GM12878 (cell line): ENCODE measurements around the gene HDAC3. TPM values are rescaled to one million over a fixed set of nuclear protein-coding genes. Genes with fewer than 3 reads are reported as not detected.

ENCODE experiments used
- ATAC-seq: fragments of 200-7000 bp; cut with Tn5 transposase; 3 replicates; pipeline ENCODE4 v1.9.1; 2020; ENCODE audit warnings: mild to moderate bottlenecking, moderate library complexity
- BruUV-seq: library from RNA; stranded (reverse); fragments of 400-500 nt; replicated peaks from 2 replicates; lab custom pipeline; 2021; lab: Mats Ljungman, UMichigan
- CTCF ChIA-PET: fragments of 300-600 bp; sonication (Branson Sonifier 250); formaldehyde crosslinking; extraction: SDS; loops from one replicate; lab custom pipeline; 2021; ENCODE audit warnings: inconsistent platforms; lab: Yijun Ruan, JAX
- POLR2A ChIA-PET: fragments of 350-600 bp; formaldehyde crosslinking; extraction: SDS; loops from one replicate; lab custom pipeline; 2021; ENCODE audit warnings: inconsistent platforms; lab: Charles Lee
- RAD21 ChIA-PET: fragments of 300-600 bp; sonication (Branson Sonifier 250); formaldehyde crosslinking; loops from one replicate; lab custom pipeline; 2023; ENCODE audit warnings: antibody characterized with exemption; ENCODE audit not compliant: unreplicated experiment; lab: Charles Lee
- SMC1A ChIA-PET: fragments of 300-600 bp; sonication (Branson Sonifier 250); formaldehyde crosslinking; loops from one replicate; lab custom pipeline; 2023; ENCODE audit not compliant: unreplicated experiment, uncharacterized antibody; lab: Charles Lee
- DNase-seq: peaks from one replicate; pipeline ENCODE4 v3.0.0-alpha.2; 2011; ENCODE audit warnings: low read depth, low spot score
- FAIRE-seq: peaks from 3 replicates; lab custom pipeline; 2011; peaks lifted over from hg19 to GRCh38; lab: Jason Lieb, UNC
- H2AFZ ChIP-seq: 2 replicates; pipeline ENCODE4 v1.6.0; 2011; ENCODE audit warnings: low read depth, low read length, control low read depth; ENCODE audit not compliant: control insufficient read depth
- H3K27ac ChIP-seq: 2 replicates; pipeline ENCODE4 v1.5.1; 2011; ENCODE audit warnings: control low read depth; ENCODE audit not compliant: control insufficient read depth, insufficient read depth
- H3K27me3 ChIP-seq, 2 experiments: replicated peaks in 1 of 2; 2 replicates each; pipeline versions ENCODE4 v1.6.0 to v1.6.1; 2011; ENCODE audit warnings: low read length in 1 of 2; ENCODE audit not compliant: control insufficient read depth in 2 of 2, insufficient read depth in 2 of 2
- H3K36me3 ChIP-seq, 2 experiments: 2 replicates each; pipeline ENCODE4 v1.5.1; 2011; ENCODE audit warnings: low read length in 1 of 2; ENCODE audit not compliant: control insufficient read depth in 2 of 2, insufficient read depth in 2 of 2
- H3K4me1 ChIP-seq: 2 replicates; pipeline ENCODE4 v1.6.1; 2011; ENCODE audit warnings: mild to moderate bottlenecking, low read length, moderate library complexity, mixed read lengths; ENCODE audit not compliant: control insufficient read depth, insufficient read depth
- H3K4me2 ChIP-seq: 2 replicates; pipeline ENCODE4 v1.6.0; 2011; ENCODE audit warnings: control low read depth; ENCODE audit not compliant: control insufficient read depth, insufficient read depth
- H3K4me3 ChIP-seq: fragments of 200-600 bp; sonication (generic); 2 replicates; pipeline ENCODE4 v1.5.1; 2016
- H3K79me2 ChIP-seq: 2 replicates; pipeline ENCODE4 v1.6.0; 2011; ENCODE audit warnings: low read length; ENCODE audit not compliant: control insufficient read depth, insufficient read depth
- H3K9ac ChIP-seq: 2 replicates; pipeline ENCODE4 v1.8.0; 2011; ENCODE audit warnings: low read length, control low read depth, mixed read lengths; ENCODE audit not compliant: control insufficient read depth, insufficient read depth
- H3K9me3 ChIP-seq: replicated peaks from 3 replicates; pipeline ENCODE4 v1.5.1; 2011; ENCODE audit warnings: mild to moderate bottlenecking, low read length; ENCODE audit not compliant: control insufficient read depth, insufficient read depth
- H4K20me1 ChIP-seq: 2 replicates; pipeline ENCODE4 v1.6.0; 2011; ENCODE audit not compliant: control insufficient read depth, insufficient read depth
- CEBPB ChIP-seq, 2 experiments: fragments of 150-350 bp in 1 of 2; IDR thresholded peaks; 2 replicates each; pipeline ENCODE4 v1.6.1; 2012 to 2014; ENCODE audit warnings: low read depth in 2 of 2, low read length in 2 of 2, borderline replicate concordance in 1 of 2, inconsistent platforms in 1 of 2
- FOS ChIP-seq: IDR thresholded peaks from 3 replicates; pipeline ENCODE4 v1.6.1; 2011; ENCODE audit warnings: borderline replicate concordance; ENCODE audit not compliant: insufficient read length; ENCODE audit errors: extremely low read depth
- GATAD2B ChIP-seq: fragments of 450-650 bp; conservative IDR thresholded peaks from 2 replicates; pipeline ENCODE4 v1.6.1; 2017; ENCODE audit warnings: low read depth, mild to moderate bottlenecking, moderate library complexity
- IKZF2 ChIP-seq, 2 experiments: fragments of 450-650 bp; IDR thresholded peaks; 2 replicates each; pipeline ENCODE4 v1.6.1; 2017; ENCODE audit warnings: mild to moderate bottlenecking in 2 of 2, moderate library complexity in 2 of 2
- POLR2AphosphoS2 ChIP-seq: IDR thresholded peaks from 2 replicates; pipeline ENCODE4 v1.6.1; 2011; ENCODE audit warnings: low read depth, mild to moderate bottlenecking, low read length, improper control_type of control experiment, moderate library complexity
- SPI1 ChIP-seq: IDR thresholded peaks from 2 replicates; pipeline ENCODE4 v1.6.1; 2011; ENCODE audit warnings: low read depth, mild to moderate bottlenecking, low read length, moderate library complexity, borderline replicate concordance; ENCODE audit not compliant: insufficient read depth
- STAT1 ChIP-seq: fragments of 450-650 bp; conservative IDR thresholded peaks from 2 replicates; pipeline ENCODE4 v1.6.1; 2014; ENCODE audit warnings: antibody characterized with exemption, mild to moderate bottlenecking
- SUZ12 ChIP-seq: fragments of 200-600 bp; sonication (generic); IDR thresholded peaks from one replicate; pipeline ENCODE4 v1.6.1; 2018; ENCODE audit warnings: antibody characterized with exemption, mild to moderate bottlenecking; ENCODE audit not compliant: unreplicated experiment
- TCF7 ChIP-seq: IDR thresholded peaks from 2 replicates; pipeline ENCODE4 v1.6.1; 2014; ENCODE audit warnings: antibody characterized with exemption, borderline replicate concordance
- ZSCAN29 ChIP-seq: fragments of 450-650 bp; IDR thresholded peaks from 2 replicates; pipeline ENCODE4 v1.6.1; 2017; ENCODE audit warnings: mild to moderate bottlenecking, moderate library complexity
- WGBS: methylation state at CpG from one replicate; pipeline ENCODE4 v1.1.6; 2016; ENCODE audit warnings: low lambda C conversion rate; ENCODE audit not compliant: insufficient replicate concordance, insufficient coverage; ENCODE audit errors: missing lambda C conversion rate; 5-methylcytosine and 5-hydroxymethylcytosine counted together
- in situ Hi-C: fragments of 300-500 bp; cut with MboI; formaldehyde crosslinking; loops from 9 replicates; pipeline ENCODE4 v1.14.3; 2018; ENCODE audit warnings: mixed read lengths
- intact Hi-C: fragments of 100-400 bp; cut with micrococcal nuclease; formaldehyde crosslinking; loops from one replicate; pipeline ENCODE4 v1.14.2; 2022; ENCODE audit not compliant: unreplicated experiment
- polyA plus RNA-seq, 11 experiments: library from polyadenylated mRNA; depleted of rRNA in 4 of 11; unstranded in 6 of 11; stranded (reverse) in 5 of 11; fragments of >200 nt; fragmentation: Nextera tagmentation in 4 of 11; fragmentation: Illumina TruSeq in 1 of 11; extraction: Ambion mirVana in 4 of 11; extraction: Trizol in 1 of 11; gene quantifications; 1 replicate in 1 of 11; 2 replicates in 10 of 11; pipeline versions ENCODE4 v1.2.1 to v1.2.3, GENCODE V29; 2011 to 2016; ENCODE audit warnings: inconsistent platforms in 2 of 11, missing spikeins in 2 of 11, low read depth in 1 of 11
- total RNA-seq, 4 experiments: library from RNA; depleted of rRNA in 3 of 4; stranded (reverse); fragments of >200 nt in 3 of 4; fragmentation: Illumina TruSeq in 1 of 4; extraction: Trizol in 1 of 4; gene quantifications; 2 replicates each; pipeline versions ENCODE4 v1.2.1 to v1.2.3, GENCODE V29; 2013 to 2021
- TF ChIP-seq, protein P1 (sequence below): fragments of 450-650 bp; formaldehyde crosslinking; IDR thresholded peaks from 2 replicates; pipeline ENCODE4 v1.5.0; 2022; ENCODE audit warnings: mild to moderate bottlenecking, missing genetic modification characterization
- TF ChIP-seq, protein P2 (sequence below): fragments of 450-650 bp; IDR thresholded peaks from 2 replicates; pipeline ENCODE4 v1.6.1; 2017; ENCODE audit warnings: mild to moderate bottlenecking, low read depth, inconsistent platforms; ENCODE audit not compliant: poor library complexity, severe bottlenecking

The HDAC3 gene
- total and polyA plus RNA-seq, 10 of the 15 experiments (the other 5 are each of a cell fraction or from before 2014, with no cell fraction given): 62.2 to 140 (median 112) TPM

DNA sequence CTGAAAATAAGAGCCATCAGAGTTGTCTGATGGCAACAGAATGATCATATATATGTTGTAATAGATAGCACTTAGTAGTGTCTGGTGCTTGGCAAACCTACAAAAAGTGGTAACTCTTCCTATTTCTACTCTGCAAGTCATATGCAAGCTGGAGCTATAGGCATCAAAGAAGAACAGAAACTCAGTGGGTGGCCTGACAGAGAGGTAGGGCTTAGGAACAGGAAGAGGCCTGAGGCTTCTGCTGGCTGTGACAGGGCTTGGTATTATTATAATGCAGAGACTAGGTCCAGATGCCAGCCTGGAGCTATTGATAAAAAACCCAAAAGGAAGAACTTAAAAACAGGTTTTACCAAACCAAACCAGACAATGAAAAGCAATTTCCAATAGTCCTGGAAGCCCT lies 13.5 kb downstream of the HDAC3 start (continued):
- TF ChIP-seq, protein P1, sequence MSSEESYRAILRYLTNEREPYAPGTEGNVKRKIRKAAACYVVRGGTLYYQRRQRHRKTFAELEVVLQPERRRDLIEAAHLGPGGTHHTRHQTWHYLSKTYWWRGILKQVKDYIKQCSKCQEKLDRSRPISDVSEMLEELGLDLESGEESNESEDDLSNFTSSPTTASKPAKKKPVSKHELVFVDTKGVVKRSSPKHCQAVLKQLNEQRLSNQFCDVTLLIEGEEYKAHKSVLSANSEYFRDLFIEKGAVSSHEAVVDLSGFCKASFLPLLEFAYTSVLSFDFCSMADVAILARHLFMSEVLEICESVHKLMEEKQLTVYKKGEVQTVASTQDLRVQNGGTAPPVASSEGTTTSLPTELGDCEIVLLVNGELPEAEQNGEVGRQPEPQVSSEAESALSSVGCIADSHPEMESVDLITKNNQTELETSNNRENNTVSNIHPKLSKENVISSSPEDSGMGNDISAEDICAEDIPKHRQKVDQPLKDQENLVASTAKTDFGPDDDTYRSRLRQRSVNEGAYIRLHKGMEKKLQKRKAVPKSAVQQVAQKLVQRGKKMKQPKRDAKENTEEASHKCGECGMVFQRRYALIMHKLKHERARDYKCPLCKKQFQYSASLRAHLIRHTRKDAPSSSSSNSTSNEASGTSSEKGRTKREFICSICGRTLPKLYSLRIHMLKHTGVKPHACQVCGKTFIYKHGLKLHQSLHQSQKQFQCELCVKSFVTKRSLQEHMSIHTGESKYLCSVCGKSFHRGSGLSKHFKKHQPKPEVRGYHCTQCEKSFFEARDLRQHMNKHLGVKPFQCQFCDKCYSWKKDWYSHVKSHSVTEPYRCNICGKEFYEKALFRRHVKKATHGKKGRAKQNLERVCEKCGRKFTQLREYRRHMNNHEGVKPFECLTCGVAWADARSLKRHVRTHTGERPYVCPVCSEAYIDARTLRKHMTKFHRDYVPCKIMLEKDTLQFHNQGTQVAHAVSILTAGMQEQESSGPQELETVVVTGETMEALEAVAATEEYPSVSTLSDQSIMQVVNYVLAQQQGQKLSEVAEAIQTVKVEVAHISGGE: no peak
- TF ChIP-seq SPI1 (peak; percentile 87), POLR2AphosphoS2 (no peak), IKZF2 (IDR thresholded peaks at IDR 0.05) (peak in 1 of 2 experiments; percentile 18; a peak in 2 of 4 replicates)

DNA sequence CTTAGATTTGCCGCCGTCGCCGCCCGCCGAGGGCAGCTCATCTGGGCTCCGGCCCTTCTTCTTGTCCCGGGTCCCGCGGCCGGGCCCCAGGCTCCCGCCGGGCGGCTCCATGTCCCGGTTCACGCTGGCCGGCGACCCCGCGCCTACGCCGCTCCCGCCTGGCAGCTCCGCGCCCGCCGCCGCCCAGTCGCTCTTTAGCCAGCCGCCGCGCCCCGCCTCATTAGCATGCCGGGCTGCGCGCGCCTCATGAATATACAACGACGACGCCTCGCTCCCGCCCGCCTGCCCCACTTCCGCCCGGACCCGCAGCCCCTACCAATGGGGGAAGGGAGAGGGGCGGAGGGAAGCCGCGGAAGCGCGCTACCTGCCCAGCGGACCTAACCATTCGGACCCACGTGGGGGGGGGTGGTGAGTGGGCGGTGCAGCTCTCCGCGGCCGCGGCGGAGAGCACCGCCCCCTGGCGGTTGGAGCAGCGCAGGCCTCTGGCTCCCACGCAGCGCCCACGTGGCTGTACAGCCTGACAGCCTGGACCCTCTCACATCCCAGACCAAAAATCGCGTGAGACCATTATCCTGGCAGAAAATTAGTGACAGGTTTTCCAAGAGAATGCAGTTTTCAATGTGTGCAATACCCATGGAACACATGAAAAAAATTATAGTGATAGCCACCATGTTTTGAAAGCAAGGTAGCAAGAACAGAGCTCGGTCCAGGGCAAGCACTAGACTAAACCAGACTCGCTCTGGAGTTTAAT lies 17.7 kb downstream of the HDAC3 start, which contains the start of gene DIAPH1:
Gene DIAPH1 (minus strand): TSS at position 197 of the 751 bp plus-strand sequence. CDS start 86 bp downstream, at position 111.
- Histone ChIP-seq H3K4me2 (peak within 1 kb of the TSS; percentile 91), H3K9ac (peak within 1 kb of the TSS; percentile 87), H4K20me1 (no peaks in the 10 kb centered on the region), H3K9me3 (no peaks in the 10 kb centered on the region), H3K4me1 (peaks cover 16% of the 10 kb centered on the region), H3K4me3 (peak within 1 kb of the TSS; percentile 89), H3K27me3 (no peaks in the 10 kb centered on the region), H2AFZ (peak within 1 kb of the TSS; percentile 60), H3K27ac (peak within 1 kb of the TSS; percentile 84), H3K79me2 (peaks cover 42% of the 10 kb centered on the region), H3K36me3 (peaks cover 5 to 18% of the 10 kb centered on the region in 2 experiments)
- ChIA-PET SMC1A (interaction anchor here (0.6 to 14.0 kb wide), 15 partner anchors 14 to 342 kb away, joined by 3 to 245 read pairs (median 6); partner anchors contain the start of genes HDAC3, PCDHGA10 and RELL2), POLR2A (interaction anchor here (1.0 to 13.9 kb wide), 9 partner anchors 13 to 305 kb away, joined by 3 to 215 read pairs (median 7); partner anchors contain the start of genes FCHSD1, HDAC3 and RELL2), RAD21 (interaction anchor here (0.7 to 9.9 kb wide), 16 partner anchors 11 to 351 kb away, joined by 3 to 299 read pairs (median 5); partner anchors contain the start of genes FCHSD1, HDAC3 and RELL2), CTCF (interaction anchor here (0.8 to 15.5 kb wide), 23 partner anchors 14 to 350 kb away, joined by 3 to 517 read pairs (median 6); partner anchors contain the start of genes FCHSD1, HDAC3, PCDHGA10 and RELL2)
- peak; percentile 91 for ATAC-seq
- intact Hi-C loops (loop anchor here (1.0 to 10.0 kb wide), 4 partner anchors 14 to 904 kb away; no protein-coding TSS in a partner anchor), in situ Hi-C loops (loop anchor here (25.0 kb wide), 2 partner anchors 1207 to 1582 kb away; partner anchors contain the start of genes ANKHD1 and NRG2)
- 1% methylated on average over 62 of the region's 70 CpGs for WGBS
- BruUV-seq: no TSS peak
- peak; percentile 91 for DNase-seq
- peak; percentile 89 for FAIRE-seq
- TF ChIP-seq STAT1 (0 out of 2 replicates have a peak, but pooled peaks have one; percentile 65), CEBPB (IDR thresholded peaks at IDR 0.05; ENCODE audit: borderline replicate concordance in 1 of 2, low read depth in 2 of 2, low read length in 2 of 2) (no peak), SUZ12 (no peak), GATAD2B (peak; percentile 88; the same call in 1 of the 2 replicates), TCF7 (no peak), FOS (no peak), ZSCAN29 (peak; percentile 75; the same call in 1 of the 2 replicates)
- TF ChIP-seq, protein P2, sequence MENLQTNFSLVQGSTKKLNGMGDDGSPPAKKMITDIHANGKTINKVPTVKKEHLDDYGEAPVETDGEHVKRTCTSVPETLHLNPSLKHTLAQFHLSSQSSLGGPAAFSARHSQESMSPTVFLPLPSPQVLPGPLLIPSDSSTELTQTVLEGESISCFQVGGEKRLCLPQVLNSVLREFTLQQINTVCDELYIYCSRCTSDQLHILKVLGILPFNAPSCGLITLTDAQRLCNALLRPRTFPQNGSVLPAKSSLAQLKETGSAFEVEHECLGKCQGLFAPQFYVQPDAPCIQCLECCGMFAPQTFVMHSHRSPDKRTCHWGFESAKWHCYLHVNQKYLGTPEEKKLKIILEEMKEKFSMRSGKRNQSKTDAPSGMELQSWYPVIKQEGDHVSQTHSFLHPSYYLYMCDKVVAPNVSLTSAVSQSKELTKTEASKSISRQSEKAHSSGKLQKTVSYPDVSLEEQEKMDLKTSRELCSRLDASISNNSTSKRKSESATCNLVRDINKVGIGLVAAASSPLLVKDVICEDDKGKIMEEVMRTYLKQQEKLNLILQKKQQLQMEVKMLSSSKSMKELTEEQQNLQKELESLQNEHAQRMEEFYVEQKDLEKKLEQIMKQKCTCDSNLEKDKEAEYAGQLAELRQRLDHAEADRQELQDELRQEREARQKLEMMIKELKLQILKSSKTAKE: peak; percentile 46
